T-helper 9 cell (primary cell): ENCODE results near the gene NUP214.
"Not testable (repeated sequence)": the region's sequence is repeated elsewhere in the genome, so short reads cannot be mapped to it uniquely, and the experiment has no call there.

Experiments used
- DNase-seq: peaks from one replicate; pipeline ENCODE4 v3.0.0-alpha.2; 2020

NUP214 gene

GRCh38 chr9:131203431-131204218, 78.2 kb downstream of the NUP214 start:
- no peak for DNase-seq

GRCh38 chr9:131204285-131204684, 78.9 kb downstream of the NUP214 start:
- no peak for DNase-seq

GRCh38 chr9:131206495-131206894, 81.1 kb downstream of the NUP214 start:
- DNase-seq = no peak

DNA sequence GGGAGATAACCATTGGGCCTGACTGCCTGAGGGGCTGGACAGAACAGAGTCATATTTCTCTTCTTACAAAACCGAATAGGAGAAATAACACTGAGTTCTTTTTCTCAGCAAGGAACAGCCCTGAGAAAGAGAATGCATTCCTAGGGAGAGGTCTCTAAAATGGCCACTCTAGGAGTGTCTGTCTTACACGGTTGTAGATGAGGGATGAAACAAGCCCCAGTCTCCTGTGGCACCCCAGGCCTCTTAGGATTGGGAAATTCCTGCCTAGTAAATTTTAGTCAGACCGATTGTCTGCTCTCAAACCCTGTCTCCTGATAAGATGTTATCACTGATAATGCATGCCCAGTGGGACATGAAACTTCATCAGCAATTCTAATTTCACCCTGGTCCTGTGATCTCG, 86.5 kb downstream of the NUP214 start:
- not testable (repeated sequence) for DNase-seq

GRCh38 chr9:131214286-131214856, 89.0 kb downstream of the NUP214 start:
- no peak for DNase-seq

DNA sequence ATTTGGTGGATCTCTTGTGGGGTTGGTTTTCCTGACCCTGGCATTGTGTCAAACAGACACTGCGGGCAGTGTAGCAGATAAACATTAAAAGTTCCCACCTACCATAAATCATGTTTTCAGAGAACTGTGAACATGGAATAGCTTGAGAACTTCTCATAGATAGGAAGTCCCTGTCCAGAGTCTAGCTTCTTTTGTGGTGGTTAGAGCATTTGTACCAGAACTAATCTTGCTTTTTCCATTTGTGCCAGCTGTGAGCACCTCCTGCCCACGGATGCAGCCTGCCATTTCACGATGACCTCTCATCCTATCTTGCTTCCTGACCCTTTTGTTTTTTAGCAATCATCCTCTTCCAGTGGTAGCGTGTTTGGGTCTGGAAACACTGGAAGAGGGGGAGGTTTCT, 89.5 kb downstream of the NUP214 start:
- no peak for DNase-seq

DNA sequence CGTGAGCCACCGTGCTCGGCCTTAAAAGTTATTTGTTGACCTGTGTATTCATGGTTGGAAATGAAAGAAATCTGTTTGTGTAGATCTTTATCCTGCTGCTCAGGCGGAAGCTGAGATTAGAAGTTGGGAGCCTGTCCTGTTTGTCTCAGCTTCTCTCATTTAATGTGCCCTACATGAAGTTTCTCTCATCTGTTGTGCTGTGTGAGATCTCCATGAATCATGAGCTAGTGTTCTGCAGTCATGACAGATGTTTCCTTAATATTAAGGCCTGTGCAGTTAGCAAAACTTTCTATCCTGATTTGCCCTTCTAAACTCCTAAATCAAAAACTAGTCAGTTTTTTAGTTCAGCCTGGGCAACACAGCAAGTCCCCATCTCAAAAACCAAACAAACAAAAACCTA, 91.4 kb downstream of the NUP214 start:
- DNase-seq = no peak

DNA sequence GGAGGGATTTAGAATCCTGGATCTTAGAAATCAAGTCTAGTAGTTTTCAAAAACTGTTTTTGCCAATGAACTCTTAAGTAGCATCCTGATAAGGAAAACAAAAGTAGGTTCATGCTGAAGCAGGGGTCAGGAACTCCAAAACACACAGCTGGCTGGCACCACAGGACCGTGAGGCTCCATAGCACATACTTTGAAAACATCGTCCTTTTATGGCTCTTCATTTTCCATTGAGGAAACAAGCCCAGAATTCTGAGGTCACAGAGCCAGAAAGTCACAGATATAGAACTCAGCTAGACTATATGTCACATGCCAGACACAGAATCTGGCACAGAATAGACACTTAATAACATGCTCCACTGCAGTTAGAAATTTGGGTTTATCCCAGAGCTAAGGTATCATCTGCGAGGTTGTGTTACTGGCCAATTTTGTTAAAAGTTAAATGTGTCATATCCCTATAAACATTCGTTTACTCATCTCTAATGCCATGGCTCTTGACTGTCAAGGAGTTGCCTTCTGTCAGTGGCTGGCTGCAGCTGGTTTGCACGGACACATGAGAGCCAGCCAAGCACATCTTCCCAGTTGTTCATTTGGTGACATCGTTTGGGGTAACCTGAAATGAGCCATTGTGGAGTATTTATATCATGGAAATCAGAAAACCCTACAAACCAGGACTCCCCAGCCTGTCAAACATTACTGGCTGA, 92.1 kb downstream of the NUP214 start:
- no peak for DNase-seq

DNA sequence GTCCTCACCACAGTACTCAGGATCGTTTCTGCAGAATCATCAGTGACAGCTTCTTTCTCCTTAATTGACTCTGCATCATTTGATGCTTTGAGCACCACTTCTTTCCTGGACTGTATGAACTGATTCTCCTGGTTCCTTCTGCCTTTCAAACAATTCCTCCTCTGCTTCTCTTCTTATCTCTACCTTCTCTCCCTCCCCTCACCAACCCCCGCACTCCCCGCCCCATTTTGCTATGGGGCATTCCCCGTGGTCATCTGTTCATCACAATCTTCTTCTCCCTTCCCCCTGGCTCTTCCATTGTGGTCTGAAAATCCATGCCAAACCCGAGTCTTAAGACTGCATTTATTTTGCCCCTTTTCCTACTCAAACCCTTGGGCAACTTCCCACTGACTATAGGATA, 93.0 kb downstream of the NUP214 start:
- no peak for DNase-seq

- DNase-seq = no peak
Observed at GRCh38 chr9:131220485-131220884, 95.1 kb downstream of the NUP214 start.

- DNase-seq = no peak
Observed at GRCh38 chr9:131222460-131222859, 97.1 kb downstream of the NUP214 start.

DNA sequence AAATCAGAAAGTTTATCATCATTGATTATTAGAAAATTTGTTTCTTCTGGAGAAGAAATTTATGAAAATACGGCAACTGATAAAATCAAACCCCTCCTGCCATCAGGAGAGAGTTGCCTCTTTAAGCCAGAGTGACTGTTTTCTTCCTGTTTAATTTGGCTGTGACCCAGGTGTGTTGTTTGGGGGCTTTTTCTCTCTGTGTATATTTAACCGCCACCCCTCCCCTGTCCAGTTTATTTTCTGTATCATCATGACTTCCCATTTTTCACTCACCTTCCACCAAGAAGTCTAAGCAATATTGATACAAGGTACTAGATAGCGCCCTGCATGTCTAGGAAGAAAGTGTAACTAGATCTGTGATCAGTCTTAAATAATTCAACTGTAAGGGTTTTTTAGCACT, 100.8 kb downstream of the NUP214 start:
- DNase-seq = no peak

- no peak for DNase-seq
Observed at GRCh38 chr9:131227112-131227958, 101.9 kb downstream of the NUP214 start.

DNA sequence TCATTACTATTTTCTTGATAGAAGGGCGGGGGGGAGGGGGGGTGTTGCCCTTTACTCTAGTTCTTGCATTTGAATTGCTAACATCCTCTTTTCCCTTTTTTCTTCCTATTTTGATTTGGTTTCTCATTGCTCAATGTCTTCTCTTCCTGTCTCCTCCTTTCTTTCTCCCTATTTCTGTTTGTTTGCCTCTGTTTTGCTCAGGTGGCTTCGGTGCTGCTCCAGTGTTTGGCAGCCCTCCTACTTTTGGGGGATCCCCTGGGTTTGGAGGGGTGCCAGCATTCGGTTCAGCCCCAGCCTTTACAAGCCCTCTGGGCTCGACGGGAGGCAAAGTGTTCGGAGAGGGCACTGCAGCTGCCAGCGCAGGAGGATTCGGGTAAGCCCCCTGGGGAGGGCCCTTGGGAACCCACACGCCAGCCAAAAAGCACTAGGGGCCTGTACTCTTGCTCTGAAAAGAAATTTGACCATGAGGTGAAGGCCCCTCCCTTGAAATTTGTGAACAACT, 102.6 kb downstream of the NUP214 start:
- DNase-seq = no peak

DNA sequence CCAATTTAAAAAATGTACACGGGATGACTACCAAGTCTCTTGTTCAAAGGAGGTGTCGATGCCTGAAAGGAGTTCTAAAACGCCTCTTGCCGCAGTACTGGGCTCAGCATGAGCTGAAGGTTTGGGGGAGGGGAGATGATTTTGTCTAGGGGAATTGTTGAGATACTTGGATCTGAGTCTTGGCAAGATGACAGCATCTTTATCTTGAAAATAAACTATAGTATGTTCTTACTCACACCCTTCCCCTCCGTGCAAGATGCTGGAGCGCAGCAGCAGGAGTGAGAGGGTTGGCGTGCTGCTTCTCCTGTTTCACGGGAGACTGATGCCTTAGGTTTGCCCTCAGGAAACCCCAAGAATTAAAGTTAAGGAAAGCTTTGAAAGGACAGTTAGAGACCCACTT, 103.6 kb downstream of the NUP214 start:
- DNase-seq = no peak

GRCh38 chr9:131233556-131233955, 108.2 kb downstream of the NUP214 start:
- DNase-seq = no peak

GRCh38 chr9:131233995-131234394, 108.6 kb downstream of the NUP214 start:
- no peak for DNase-seq

DNA sequence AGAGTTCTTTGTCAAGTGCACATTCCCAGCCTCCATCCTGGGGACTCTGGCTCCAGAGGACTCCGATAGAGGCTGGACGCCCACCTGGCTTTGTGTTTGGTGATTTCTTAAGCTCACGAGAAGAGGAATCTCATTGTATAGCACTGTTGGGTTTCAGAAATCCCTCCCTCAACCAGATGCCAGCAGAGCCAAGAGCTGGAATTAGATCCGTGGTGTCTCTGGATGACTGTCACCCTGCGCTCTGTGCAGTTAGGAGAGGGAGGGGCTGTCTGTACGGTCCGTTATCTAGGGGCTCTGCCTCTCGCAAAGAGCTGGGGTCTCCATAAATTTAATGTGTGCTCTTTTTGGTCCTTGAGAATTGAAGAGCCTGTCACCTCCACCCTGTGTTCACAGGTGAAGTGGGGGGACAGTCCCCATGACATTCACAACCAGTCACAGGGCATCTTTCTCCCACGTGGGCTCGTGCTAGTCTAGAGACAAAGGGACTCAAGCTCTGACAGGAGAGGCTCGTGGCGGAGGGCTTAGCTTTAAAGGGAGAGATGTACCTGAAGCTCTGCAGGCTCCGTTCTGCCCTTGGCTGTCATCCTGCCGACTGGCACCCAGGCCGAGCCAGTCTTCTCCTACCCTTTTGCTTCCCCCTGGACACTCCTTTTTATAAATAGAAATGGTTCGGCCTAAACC, 109.6 kb downstream of the NUP214 start:
- no peak for DNase-seq

GRCh38 chr9:131235480-131235851, 110.1 kb downstream of the NUP214 start:
- DNase-seq = no peak

GRCh38 chr9:131236161-131236560, 110.8 kb downstream of the NUP214 start:
- no peak for DNase-seq

DNA sequence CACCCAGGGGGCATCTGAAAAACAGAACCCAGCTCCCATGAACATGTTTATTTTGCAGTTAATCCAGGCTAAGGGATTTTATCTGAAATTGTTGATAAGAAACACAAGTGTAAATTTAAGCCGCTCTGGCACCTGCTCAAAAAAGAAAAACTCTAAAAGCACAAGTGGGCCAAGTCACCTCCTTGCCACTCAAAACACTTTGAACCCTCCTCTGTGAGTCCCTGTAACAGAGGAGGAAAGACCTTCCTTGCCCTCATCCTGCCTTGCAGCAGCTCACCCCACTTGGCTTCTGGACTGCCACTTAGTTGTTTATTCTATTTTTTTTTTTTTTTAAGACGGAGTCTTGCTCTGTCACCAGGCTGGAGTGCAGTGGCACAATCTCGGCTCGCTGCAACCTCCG, 111.4 kb downstream of the NUP214 start:
- no peak for DNase-seq

GRCh38 chr9:131237291-131237690, 111.9 kb downstream of the NUP214 start:
- no peak for DNase-seq
